Measurements from ENCODE around the gene LRSAM1. TPM values are rescaled to one million over a fixed set of nuclear protein-coding genes. Genes with fewer than 3 reads are reported as not detected.
A peak's percentile ranks its signal among the peaks of the same experiment; 100 is the strongest.

Gene LRSAM1
- total RNA-seq, 1 donor from 2014 or later: 30.1 TPM

- TF ChIP-seq, protein P1, sequence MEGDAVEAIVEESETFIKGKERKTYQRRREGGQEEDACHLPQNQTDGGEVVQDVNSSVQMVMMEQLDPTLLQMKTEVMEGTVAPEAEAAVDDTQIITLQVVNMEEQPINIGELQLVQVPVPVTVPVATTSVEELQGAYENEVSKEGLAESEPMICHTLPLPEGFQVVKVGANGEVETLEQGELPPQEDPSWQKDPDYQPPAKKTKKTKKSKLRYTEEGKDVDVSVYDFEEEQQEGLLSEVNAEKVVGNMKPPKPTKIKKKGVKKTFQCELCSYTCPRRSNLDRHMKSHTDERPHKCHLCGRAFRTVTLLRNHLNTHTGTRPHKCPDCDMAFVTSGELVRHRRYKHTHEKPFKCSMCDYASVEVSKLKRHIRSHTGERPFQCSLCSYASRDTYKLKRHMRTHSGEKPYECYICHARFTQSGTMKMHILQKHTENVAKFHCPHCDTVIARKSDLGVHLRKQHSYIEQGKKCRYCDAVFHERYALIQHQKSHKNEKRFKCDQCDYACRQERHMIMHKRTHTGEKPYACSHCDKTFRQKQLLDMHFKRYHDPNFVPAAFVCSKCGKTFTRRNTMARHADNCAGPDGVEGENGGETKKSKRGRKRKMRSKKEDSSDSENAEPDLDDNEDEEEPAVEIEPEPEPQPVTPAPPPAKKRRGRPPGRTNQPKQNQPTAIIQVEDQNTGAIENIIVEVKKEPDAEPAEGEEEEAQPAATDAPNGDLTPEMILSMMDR (IDR thresholded peaks at IDR 0.05; ENCODE audit: insufficient read depth, low read length, poor library complexity, severe bottlenecking): no peak
- DNase-seq (ENCODE audit: low read depth): no peak
- peaks cover 12% of the 10 kb centered on the region for H3K36me3 ChIP-seq (ENCODE audit: control insufficient read depth, insufficient read depth, low read length)
Measured at GRCh38 chr9:127445851-127446712, 5.2 kb upstream of the LRSAM1 start.

GRCh38 chr9:127446713-127447415 is 4.4 kb upstream of the LRSAM1 start:
- no peak overlapping the region for H3K4me3 ChIP-seq (ENCODE audit: low read depth, low read length)
- H3K27me3 ChIP-seq (ENCODE audit: control insufficient read depth, insufficient read depth, low read length): no peaks in the 10 kb centered on the region
- H3K36me3 ChIP-seq (ENCODE audit: control insufficient read depth, insufficient read depth, low read length): peaks cover 12% of the 10 kb centered on the region
- DNase-seq (ENCODE audit: low read depth): no peak
- TF ChIP-seq, protein P1 (IDR thresholded peaks at IDR 0.05; ENCODE audit: insufficient read depth, low read length, poor library complexity, severe bottlenecking): no peak

More at GRCh38 chr9:127445851-127446712, 5.2 kb upstream of the LRSAM1 start:
- H3K27me3 ChIP-seq (ENCODE audit: control insufficient read depth, insufficient read depth, low read length): no peaks in the 10 kb centered on the region
- no peak overlapping the region for H3K4me3 ChIP-seq (ENCODE audit: low read depth, low read length)

DNA sequence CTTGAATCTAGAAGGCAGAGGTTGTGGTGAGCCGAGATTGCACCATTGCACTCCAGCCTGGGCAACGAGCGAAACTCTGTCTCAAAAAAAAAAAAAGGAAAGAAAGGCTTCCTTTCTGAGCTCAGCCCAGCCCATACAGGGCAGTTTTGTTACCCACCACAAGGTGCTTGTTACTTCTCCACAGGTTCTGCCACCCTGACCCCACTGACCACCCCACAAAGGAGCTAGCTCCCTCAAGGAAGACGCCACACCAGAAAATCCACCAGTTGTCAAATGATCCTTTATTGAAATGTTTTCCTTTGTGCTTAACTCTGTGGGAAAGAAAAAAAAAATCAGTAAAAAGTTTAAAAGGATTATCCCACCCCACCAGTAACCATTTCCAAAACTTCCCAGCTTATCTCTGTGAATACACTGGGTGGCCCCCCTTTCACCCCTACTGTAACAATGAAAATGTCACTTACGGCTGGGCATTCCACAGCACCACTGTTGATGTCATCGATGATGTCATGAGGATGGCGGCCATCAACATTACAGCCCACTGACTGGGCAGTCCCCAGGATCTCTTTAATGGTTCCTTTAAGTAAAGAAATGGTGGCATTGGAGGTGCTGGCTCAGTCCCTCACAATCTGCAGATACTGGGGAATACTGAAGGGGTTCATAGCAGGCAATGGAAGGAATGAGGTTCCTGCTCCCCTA is 3.7 kb upstream of the LRSAM1 start:
- no peak for DNase-seq (ENCODE audit: low read depth)
- Histone ChIP-seq H3K4me3 (ENCODE audit: low read depth, low read length) (no peak overlapping the region), H3K27me3 (ENCODE audit: control insufficient read depth, insufficient read depth, low read length) (no peaks in the 10 kb centered on the region), H3K36me3 (ENCODE audit: control insufficient read depth, insufficient read depth, low read length) (peaks cover 12% of the 10 kb centered on the region)
- TF ChIP-seq, protein P1 (IDR thresholded peaks at IDR 0.05; ENCODE audit: insufficient read depth, low read length, poor library complexity, severe bottlenecking): no peak

- Histone ChIP-seq H3K36me3 (ENCODE audit: control insufficient read depth, insufficient read depth, low read length) (peaks cover 12% of the 10 kb centered on the region), H3K4me3 (ENCODE audit: low read depth, low read length) (peak overlapping the region; percentile 95), H3K27me3 (ENCODE audit: control insufficient read depth, insufficient read depth, low read length) (no peaks in the 10 kb centered on the region)
- TF ChIP-seq, protein P1 (IDR thresholded peaks at IDR 0.05; ENCODE audit: insufficient read depth, low read length, poor library complexity, severe bottlenecking): no peak
- DNase-seq (ENCODE audit: low read depth): no peak
Measured at GRCh38 chr9:127448112-127448805, 3.1 kb upstream of the LRSAM1 start.

GRCh38 chr9:127449332-127449966 is 1.9 kb upstream of the LRSAM1 start:
- peaks cover 8% of the 10 kb centered on the region for H3K36me3 ChIP-seq (ENCODE audit: control insufficient read depth, insufficient read depth, low read length)
- TF ChIP-seq, protein P1 (IDR thresholded peaks at IDR 0.05; ENCODE audit: insufficient read depth, low read length, poor library complexity, severe bottlenecking): no peak

More at GRCh38 chr9:127449332-127449966, 1.9 kb upstream of the LRSAM1 start:
- H3K4me3 ChIP-seq (ENCODE audit: low read depth, low read length): peak overlapping the region; percentile 95
- DNase-seq (ENCODE audit: low read depth): no peak
- no peaks in the 10 kb centered on the region for H3K27me3 ChIP-seq (ENCODE audit: control insufficient read depth, insufficient read depth, low read length)

Measured in kidney epithelial cell (primary cell).